GM12878 (cell line): Measurements from ENCODE around the gene PMEL. TPM values are rescaled to one million over a fixed set of nuclear protein-coding genes. Genes with fewer than 3 reads are reported as not detected.

Experiments
- BHLHE40 ChIP-seq, 2 experiments: fragments of 450-650 bp in 1 of 2; IDR thresholded peaks; 2 replicates each; pipeline ENCODE4 v1.6.1; 2011 to 2017; ENCODE audit warnings: low read depth in 2 of 2, borderline replicate concordance in 1 of 2, improper control_type of control experiment in 1 of 2, low read length in 1 of 2, mild to moderate bottlenecking in 1 of 2
- BMI1 ChIP-seq: fragments of 450-650 bp; IDR thresholded peaks from 2 replicates; pipeline ENCODE4 v1.6.1; 2016; ENCODE audit warnings: mild to moderate bottlenecking, moderate library complexity, borderline replicate concordance
- BRCA1 ChIP-seq: IDR thresholded peaks from 2 replicates; pipeline ENCODE4 v1.6.1; 2011; ENCODE audit warnings: low read depth, low read length, improper control_type of control experiment
- CBX5 ChIP-seq: sonication (generic); IDR thresholded peaks from 2 replicates; pipeline ENCODE4 v1.6.1; 2016; ENCODE audit warnings: low read depth, moderate library complexity, mild to moderate bottlenecking, inconsistent platforms
- NFIC ChIP-seq: IDR thresholded peaks from 2 replicates; pipeline ENCODE4 v1.6.1; 2012; ENCODE audit warnings: low read depth, mild to moderate bottlenecking, inconsistent platforms, low read length, moderate library complexity
- NFYB ChIP-seq: IDR thresholded peaks from 2 replicates; pipeline ENCODE4 v1.6.1; 2011; ENCODE audit warnings: low read depth, mild to moderate bottlenecking, low read length, improper control_type of control experiment, moderate library complexity; ENCODE audit not compliant: insufficient read depth
- RAD51 ChIP-seq: fragments of 450-650 bp; IDR thresholded peaks from 2 replicates; pipeline ENCODE4 v1.6.1; 2016; ENCODE audit warnings: moderate library complexity, mild to moderate bottlenecking, inconsistent platforms
- SP1 ChIP-seq: IDR thresholded peaks from one replicate; pipeline ENCODE4 v1.6.1; 2011; ENCODE audit warnings: low read depth, low read length
- SUPT20H ChIP-seq: IDR thresholded peaks from 2 replicates; pipeline ENCODE4 v1.6.1; 2011; ENCODE audit warnings: low read depth, mild to moderate bottlenecking, low read length, moderate library complexity, borderline replicate concordance; ENCODE audit not compliant: control insufficient read depth
- ZNF217 ChIP-seq: fragments of 450-650 bp; IDR thresholded peaks from 2 replicates; pipeline ENCODE4 v1.6.1; 2017; ENCODE audit warnings: antibody characterized with exemption, mild to moderate bottlenecking
- ZNF622 ChIP-seq: fragments of 450-650 bp; IDR thresholded peaks from 2 replicates; pipeline ENCODE4 v1.6.1; 2017; ENCODE audit warnings: mild to moderate bottlenecking, inconsistent platforms
- polyA plus RNA-seq, 11 experiments: library from polyadenylated mRNA; depleted of rRNA in 4 of 11; unstranded in 6 of 11; stranded (reverse) in 5 of 11; fragments of >200 nt; fragmentation: Nextera tagmentation in 4 of 11; fragmentation: Illumina TruSeq in 1 of 11; extraction: Ambion mirVana in 4 of 11; extraction: Trizol in 1 of 11; gene quantifications; 1 replicate in 1 of 11; 2 replicates in 10 of 11; pipeline versions ENCODE4 v1.2.1 to v1.2.3, GENCODE V29; 2011 to 2016; ENCODE audit warnings: inconsistent platforms in 2 of 11, missing spikeins in 2 of 11, low read depth in 1 of 11
- total RNA-seq, 4 experiments: library from RNA; depleted of rRNA in 3 of 4; stranded (reverse); fragments of >200 nt in 3 of 4; fragmentation: Illumina TruSeq in 1 of 4; extraction: Trizol in 1 of 4; gene quantifications; 2 replicates each; pipeline versions ENCODE4 v1.2.1 to v1.2.3, GENCODE V29; 2013 to 2021
- TF ChIP-seq, protein P1 (sequence below): fragments of 450-650 bp; formaldehyde crosslinking; IDR thresholded peaks from 2 replicates; pipeline ENCODE4 v1.4.0; 2022; ENCODE audit warnings: mild to moderate bottlenecking, moderate library complexity
- TF ChIP-seq, protein P2 (sequence below): fragments of 450-650 bp; IDR thresholded peaks from 2 replicates; pipeline ENCODE4 v1.6.1; 2017; ENCODE audit warnings: mild to moderate bottlenecking, low read depth, inconsistent platforms; ENCODE audit not compliant: poor library complexity, severe bottlenecking
- TF ChIP-seq, protein P3 (sequence below): IDR thresholded peaks from 2 replicates; pipeline ENCODE4 v1.6.1; 2012; ENCODE audit warnings: low read depth, low read length, improper control_type of control experiment
- TF ChIP-seq, protein P4 (sequence below): fragments of 450-650 bp; IDR thresholded peaks from 2 replicates; pipeline ENCODE4 v1.6.1; 2017; ENCODE audit warnings: mild to moderate bottlenecking, moderate library complexity

The PMEL gene
- total and polyA plus RNA-seq, 10 of the 15 experiments (the other 5 are each of a cell fraction or from before 2014, with no cell fraction given): 0.32 to 1.6 (median 0.56) TPM

DNA sequence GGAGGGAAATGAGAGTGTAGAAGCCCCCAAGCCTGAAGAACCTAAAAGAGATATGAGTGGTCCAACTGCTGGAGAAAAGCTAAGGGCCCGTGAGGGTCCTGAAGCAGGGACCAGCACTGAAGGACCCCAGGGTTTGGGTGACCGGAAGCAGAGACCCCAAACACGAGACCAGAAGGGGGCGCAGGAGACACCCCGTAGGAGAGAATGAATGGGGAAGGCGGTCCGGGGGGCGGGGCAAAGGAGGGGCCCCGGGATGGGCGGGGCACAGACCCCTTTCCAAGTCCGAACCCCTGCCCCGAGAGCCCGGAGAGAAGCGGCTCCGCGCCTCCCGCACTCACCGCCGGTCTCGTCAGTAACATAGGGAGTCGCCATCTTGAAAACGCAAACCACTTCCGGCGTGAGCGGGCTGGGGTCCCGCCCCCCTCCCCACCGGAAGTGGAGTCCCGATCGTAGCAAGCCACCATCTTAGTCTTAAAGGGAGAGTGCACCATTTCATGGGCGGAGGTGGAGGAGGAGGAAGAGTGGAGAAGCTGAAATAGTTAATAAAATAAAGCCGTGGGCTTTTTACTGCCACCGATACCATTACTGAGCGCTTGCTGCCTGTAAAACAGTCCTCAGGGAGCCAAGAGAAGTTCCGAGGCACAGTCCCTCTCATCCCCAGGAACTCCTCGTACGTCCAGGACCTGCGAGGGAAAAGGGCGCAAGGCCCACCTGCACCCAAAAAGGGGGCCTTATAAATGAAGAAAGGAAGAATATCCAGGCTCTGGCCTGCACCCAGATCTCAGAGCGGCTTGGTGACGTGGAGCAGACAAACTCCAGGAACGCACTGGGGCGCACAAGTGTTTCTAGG lies 38.9 kb downstream of the PMEL start (continued):
- TF ChIP-seq, protein P1, sequence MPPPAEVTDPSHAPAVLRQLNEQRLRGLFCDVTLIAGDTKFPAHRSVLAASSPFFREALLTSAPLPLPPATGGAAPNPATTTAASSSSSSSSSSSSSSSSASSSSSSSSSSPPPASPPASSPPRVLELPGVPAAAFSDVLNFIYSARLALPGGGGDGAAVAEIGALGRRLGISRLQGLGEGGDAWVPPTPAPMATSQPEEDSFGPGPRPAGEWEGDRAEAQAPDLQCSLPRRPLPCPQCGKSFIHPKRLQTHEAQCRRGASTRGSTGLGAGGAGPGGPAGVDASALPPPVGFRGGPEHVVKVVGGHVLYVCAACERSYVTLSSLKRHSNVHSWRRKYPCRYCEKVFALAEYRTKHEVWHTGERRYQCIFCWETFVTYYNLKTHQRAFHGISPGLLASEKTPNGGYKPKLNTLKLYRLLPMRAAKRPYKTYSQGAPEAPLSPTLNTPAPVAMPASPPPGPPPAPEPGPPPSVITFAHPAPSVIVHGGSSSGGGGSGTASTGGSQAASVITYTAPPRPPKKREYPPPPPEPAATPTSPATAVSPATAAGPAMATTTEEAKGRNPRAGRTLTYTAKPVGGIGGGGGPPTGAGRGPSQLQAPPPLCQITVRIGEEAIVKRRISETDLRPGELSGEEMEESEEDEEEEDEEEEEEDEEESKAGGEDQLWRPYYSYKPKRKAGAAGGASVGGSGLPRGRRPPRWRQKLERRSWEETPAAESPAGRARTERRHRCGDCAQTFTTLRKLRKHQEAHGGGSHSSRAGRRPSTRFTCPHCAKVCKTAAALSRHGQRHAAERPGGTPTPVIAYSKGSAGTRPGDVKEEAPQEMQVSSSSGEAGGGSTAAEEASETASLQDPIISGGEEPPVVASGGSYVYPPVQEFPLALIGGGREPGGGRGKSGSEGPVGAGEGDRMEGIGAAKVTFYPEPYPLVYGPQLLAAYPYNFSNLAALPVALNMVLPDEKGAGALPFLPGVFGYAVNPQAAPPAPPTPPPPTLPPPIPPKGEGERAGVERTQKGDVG (CRISPR knock-in tag): no peak
- TF ChIP-seq NFYB (no peak), SP1 (peak; percentile 60), SUPT20H (no peak), BMI1 (no peak), BHLHE40 (IDR thresholded peaks at IDR 0.05; ENCODE audit: borderline replicate concordance in 1 of 2, low read depth in 2 of 2, low read length in 1 of 2) (peak; percentile 45 to 71; a peak in 3 of 4 replicates), BRCA1 (no peak), ZNF217 (no peak), RAD51 (no peak), CBX5 (no peak), NFIC (no peak), ZNF622 (no peak)
- TF ChIP-seq, protein P2, sequence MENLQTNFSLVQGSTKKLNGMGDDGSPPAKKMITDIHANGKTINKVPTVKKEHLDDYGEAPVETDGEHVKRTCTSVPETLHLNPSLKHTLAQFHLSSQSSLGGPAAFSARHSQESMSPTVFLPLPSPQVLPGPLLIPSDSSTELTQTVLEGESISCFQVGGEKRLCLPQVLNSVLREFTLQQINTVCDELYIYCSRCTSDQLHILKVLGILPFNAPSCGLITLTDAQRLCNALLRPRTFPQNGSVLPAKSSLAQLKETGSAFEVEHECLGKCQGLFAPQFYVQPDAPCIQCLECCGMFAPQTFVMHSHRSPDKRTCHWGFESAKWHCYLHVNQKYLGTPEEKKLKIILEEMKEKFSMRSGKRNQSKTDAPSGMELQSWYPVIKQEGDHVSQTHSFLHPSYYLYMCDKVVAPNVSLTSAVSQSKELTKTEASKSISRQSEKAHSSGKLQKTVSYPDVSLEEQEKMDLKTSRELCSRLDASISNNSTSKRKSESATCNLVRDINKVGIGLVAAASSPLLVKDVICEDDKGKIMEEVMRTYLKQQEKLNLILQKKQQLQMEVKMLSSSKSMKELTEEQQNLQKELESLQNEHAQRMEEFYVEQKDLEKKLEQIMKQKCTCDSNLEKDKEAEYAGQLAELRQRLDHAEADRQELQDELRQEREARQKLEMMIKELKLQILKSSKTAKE: no peak
- TF ChIP-seq, protein P3, sequence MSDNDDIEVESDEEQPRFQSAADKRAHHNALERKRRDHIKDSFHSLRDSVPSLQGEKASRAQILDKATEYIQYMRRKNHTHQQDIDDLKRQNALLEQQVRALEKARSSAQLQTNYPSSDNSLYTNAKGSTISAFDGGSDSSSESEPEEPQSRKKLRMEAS: no peak
- TF ChIP-seq, protein P4, sequence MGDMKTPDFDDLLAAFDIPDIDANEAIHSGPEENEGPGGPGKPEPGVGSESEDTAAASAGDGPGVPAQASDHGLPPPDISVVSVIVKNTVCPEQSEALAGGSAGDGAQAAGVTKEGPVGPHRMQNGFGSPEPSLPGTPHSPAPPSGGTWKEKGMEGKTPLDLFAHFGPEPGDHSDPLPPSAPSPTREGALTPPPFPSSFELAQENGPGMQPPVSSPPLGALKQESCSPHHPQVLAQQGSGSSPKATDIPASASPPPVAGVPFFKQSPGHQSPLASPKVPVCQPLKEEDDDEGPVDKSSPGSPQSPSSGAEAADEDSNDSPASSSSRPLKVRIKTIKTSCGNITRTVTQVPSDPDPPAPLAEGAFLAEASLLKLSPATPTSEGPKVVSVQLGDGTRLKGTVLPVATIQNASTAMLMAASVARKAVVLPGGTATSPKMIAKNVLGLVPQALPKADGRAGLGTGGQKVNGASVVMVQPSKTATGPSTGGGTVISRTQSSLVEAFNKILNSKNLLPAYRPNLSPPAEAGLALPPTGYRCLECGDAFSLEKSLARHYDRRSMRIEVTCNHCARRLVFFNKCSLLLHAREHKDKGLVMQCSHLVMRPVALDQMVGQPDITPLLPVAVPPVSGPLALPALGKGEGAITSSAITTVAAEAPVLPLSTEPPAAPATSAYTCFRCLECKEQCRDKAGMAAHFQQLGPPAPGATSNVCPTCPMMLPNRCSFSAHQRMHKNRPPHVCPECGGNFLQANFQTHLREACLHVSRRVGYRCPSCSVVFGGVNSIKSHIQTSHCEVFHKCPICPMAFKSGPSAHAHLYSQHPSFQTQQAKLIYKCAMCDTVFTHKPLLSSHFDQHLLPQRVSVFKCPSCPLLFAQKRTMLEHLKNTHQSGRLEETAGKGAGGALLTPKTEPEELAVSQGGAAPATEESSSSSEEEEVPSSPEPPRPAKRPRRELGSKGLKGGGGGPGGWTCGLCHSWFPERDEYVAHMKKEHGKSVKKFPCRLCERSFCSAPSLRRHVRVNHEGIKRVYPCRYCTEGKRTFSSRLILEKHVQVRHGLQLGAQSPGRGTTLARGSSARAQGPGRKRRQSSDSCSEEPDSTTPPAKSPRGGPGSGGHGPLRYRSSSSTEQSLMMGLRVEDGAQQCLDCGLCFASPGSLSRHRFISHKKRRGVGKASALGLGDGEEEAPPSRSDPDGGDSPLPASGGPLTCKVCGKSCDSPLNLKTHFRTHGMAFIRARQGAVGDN: no peak
